ENCODE results near the gene MN1.

MN1 gene

GRCh38 chr22:27825174-27825573 lies 23.6 kb upstream of the MN1 start:
- no peak for DNase-seq (ENCODE audit: low spot score)

- no peak for DNase-seq (ENCODE audit: low spot score)
These were observed 21.7 kb upstream of the MN1 start for GRCh38 chr22:27823221-27823620.

- DNase-seq (ENCODE audit: low spot score) = no peak
These were observed 19.6 kb upstream of the MN1 start for GRCh38 chr22:27820896-27821866.

- no peak for DNase-seq (ENCODE audit: low spot score)
These were observed 15.0 kb upstream of the MN1 start for GRCh38 chr22:27816552-27816951.

GRCh38 chr22:27815826-27816530 lies 14.4 kb upstream of the MN1 start:
- no peak for DNase-seq (ENCODE audit: low spot score)

- DNase-seq (ENCODE audit: low spot score) = no peak
These were observed 13.4 kb upstream of the MN1 start for GRCh38 chr22:27814993-27815392.

GRCh38 chr22:27811778-27812177 lies 10.2 kb upstream of the MN1 start:
- no peak for DNase-seq (ENCODE audit: low spot score)

- no peak for DNase-seq (ENCODE audit: low spot score)
These were observed 9.1 kb upstream of the MN1 start for GRCh38 chr22:27810609-27811151.

GRCh38 chr22:27809700-27810608 lies 8.4 kb upstream of the MN1 start:
- DNase-seq (ENCODE audit: low spot score) = no peak

- DNase-seq (ENCODE audit: low spot score) = no peak
These were observed 7.7 kb upstream of the MN1 start for GRCh38 chr22:27809226-27809603.

GRCh38 chr22:27808451-27809225 lies 7.1 kb upstream of the MN1 start:
- no peak for DNase-seq (ENCODE audit: low spot score)

GRCh38 chr22:27805841-27806240 lies 4.3 kb upstream of the MN1 start:
- DNase-seq (ENCODE audit: low spot score) = no peak

GRCh38 chr22:27804470-27805297 lies 3.1 kb upstream of the MN1 start:
- DNase-seq (ENCODE audit: low spot score) = peak; percentile 44

GRCh38 chr22:27803841-27804415 lies 2.4 kb upstream of the MN1 start:
- DNase-seq (ENCODE audit: low spot score) = no peak

GRCh38 chr22:27802346-27803073 lies 954 bp upstream of the MN1 start:
- DNase-seq (ENCODE audit: low spot score) = no peak

GRCh38 chr22:27801202-27801615 lies 347 bp downstream of the MN1 start:
- DNase-seq (ENCODE audit: low spot score) = no peak

- DNase-seq (ENCODE audit: low spot score) = no peak
These were observed 1.0 kb downstream of the MN1 start for GRCh38 chr22:27800250-27801201.

GRCh38 chr22:27799827-27800249 lies 1.7 kb downstream of the MN1 start:
- no peak for DNase-seq (ENCODE audit: low spot score)

All from CD4-positive, alpha-beta T cell treated with Interleukin-6 at 100 ng/mL for 8 hours (primary cell).